Posterior vena cava (tissue), 2 donors: ENCODE data around the gene STPG4. TPM values are rescaled to one million over a fixed set of nuclear protein-coding genes. Genes with fewer than 3 reads are reported as not detected.

Experiments used
- DNase-seq: peaks from one replicate; pipeline ENCODE4 v3.0.0-alpha.2; 2020; ENCODE audit warnings: low spot score
- intact Hi-C, 2 donors: fragments of 100-400 bp; cut with DNase I; formaldehyde crosslinking; loops; one replicate each; pipeline versions ENCODE4 v1.14.1 to v1.14.2; 2022 to 2023
- total RNA-seq, 2 donors: library from RNA; stranded (reverse); fragmentation: NEBNext Ultra II Directional; extraction: Animal tissue kit (Norgen Biotek cat#: 25700); gene quantifications; one replicate each; pipeline ENCODE4 v1.2.1, GENCODE V29; 2021
- donor health status: DM: yes; HTN: yes; CAD: no.
- donor health status: DM: yes; HTN: yes; CAD: no.

STPG4 gene
- total RNA-seq, 2 donors from 2014 or later = 0.52 TPM; not detected in 1

DNA sequence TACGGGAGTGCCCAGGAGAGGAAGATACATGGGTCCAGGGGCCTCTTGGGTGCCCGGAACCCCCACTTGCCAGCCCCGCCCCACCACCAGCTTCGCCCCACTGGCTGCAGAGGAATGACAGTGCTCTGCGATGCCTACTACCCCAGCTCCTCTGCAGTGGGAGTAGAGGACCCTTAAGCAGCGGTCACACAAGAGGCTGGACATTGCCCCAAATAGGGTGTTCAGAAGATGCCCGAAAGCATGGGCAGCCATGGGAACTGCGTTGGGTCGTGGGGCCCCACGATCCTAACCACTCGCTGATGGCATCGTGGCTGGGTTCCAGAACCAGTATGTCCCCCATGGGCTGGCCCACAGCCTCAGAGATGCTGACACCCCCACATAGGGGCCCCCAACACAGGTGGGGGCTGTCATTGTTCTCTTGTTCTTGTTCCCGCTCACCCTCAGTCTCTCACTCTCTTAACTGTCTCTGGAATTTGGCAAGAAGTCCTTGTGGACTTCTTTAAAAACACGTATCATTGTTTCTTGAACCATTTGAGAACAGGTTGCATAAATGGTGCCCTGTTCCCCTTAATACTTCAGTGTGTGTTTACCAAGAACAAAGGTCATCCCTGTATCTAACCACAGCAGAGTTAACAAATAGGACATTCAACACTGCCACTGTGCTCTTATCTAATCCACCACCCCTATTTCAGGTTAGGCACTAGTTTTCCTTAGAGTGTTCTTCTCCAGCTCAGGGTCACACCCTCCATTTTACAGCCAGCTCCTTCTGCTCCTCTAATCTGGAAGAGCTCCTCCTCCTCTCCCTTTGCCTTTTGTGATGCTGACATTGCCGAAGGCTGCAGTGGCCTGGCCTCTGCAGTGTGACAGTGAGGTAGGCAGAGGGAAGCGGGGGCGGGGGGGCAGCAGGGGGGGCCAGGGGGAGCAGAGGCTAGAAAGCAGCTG, 76.3 kb downstream of the STPG4 start:
- intact Hi-C loops = loop anchor here in 1 of 2 donors (10.0 kb wide), 1 partner anchor 86 kb away; no protein-coding TSS in a partner anchor
- no peak for DNase-seq

DNA sequence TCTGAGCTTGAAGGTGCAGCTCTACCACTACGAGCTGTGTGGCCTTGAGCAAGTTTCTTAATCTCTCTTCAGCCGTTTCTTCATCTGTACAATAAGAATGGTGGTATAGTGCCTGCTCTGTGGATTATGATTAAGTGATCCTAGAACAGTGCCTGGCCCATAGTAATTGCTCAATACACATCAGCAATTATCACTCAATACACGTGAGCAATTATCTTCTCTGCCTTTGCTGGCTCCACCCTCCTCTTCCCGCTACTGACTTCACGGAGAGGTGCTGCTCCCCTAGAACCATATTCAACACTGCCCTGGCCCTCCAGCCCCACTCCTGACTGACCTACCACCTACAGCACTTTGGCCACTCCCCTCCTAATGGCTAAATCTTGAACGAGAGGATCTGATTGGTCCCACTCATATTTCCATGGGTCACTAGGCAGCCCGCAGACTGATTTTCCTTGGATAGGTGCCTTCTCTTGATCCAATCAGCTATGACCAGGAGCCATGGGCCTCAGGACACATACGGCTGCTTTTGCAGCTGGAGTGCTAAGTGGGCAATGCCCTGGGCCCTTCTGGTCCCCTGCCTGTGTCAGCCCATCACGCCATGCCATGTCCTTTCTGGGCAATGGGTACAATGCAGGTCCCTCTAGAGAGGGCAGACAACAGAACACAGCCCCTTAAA, 77.5 kb downstream of the STPG4 start:
- DNase-seq = no peak
- intact Hi-C loops = loop anchor here in 1 of 2 donors (10.0 kb wide), 1 partner anchor 87 kb away; no protein-coding TSS in a partner anchor

DNA sequence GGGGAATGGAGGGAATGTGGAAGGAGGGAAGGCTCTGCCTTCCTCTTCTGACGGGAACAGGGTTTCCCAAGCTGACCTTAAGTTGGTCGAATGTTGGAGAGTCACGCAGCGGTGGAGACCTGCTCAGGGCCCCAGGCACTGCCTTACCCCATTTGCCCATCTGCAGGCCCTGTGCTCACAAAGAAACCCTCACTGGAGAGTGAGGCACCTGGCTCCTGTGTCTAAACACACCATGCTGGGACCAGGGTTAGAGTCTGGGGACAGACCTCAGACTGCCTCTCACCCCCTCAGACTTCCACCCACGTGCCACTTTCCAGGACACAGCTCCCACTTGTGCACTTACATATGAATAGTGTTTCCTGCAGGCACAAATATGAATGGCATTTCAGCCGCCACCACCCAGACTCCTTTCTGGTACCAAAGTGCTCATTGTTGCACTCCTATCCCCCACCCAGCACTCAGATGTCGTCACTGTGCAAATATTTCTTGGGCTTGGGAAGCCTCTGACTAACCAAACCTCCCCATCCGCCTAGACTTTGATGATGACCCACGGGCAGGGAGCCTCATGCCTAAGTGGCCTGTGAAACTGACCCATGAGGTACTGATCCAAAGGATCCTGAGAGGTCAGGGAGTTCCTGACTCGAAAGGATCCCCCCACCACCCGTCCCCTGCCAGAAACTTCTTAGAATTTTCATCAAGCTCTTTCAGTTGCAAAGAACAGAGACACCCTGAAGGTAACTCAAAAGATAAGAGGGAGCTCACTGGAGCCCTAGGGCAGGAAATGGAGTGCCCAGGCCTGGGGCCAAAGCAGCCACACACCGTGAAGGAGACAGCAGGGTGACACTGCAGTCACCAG, 78.3 kb downstream of the STPG4 start:
- intact Hi-C loops = loop anchor here in 1 of 2 donors (10.0 kb wide), 1 partner anchor 88 kb away; no protein-coding TSS in a partner anchor
- DNase-seq = no peak

DNA sequence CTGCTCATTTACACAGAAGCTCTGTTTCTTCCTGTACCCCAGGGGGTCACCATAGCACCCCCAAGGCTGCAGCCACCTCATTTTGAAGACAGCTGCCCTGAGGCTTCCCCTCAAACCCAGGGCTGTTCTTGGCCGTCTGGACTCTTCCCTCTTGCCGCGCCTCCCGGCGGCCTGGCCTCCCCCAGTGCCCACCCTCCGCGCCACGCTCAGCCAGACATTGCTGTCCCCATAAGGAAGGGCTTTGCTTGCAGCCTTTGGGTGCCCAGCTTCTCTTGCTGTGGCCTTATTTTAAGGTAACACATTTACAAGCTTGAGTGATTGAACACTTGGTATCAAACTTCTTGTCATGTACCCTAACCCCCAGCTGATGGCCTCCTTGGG, 79.0 kb downstream of the STPG4 start:
- intact Hi-C loops = loop anchor here in 1 of 2 donors (10.0 kb wide), 1 partner anchor 89 kb away; no protein-coding TSS in a partner anchor
- DNase-seq = no peak

DNA sequence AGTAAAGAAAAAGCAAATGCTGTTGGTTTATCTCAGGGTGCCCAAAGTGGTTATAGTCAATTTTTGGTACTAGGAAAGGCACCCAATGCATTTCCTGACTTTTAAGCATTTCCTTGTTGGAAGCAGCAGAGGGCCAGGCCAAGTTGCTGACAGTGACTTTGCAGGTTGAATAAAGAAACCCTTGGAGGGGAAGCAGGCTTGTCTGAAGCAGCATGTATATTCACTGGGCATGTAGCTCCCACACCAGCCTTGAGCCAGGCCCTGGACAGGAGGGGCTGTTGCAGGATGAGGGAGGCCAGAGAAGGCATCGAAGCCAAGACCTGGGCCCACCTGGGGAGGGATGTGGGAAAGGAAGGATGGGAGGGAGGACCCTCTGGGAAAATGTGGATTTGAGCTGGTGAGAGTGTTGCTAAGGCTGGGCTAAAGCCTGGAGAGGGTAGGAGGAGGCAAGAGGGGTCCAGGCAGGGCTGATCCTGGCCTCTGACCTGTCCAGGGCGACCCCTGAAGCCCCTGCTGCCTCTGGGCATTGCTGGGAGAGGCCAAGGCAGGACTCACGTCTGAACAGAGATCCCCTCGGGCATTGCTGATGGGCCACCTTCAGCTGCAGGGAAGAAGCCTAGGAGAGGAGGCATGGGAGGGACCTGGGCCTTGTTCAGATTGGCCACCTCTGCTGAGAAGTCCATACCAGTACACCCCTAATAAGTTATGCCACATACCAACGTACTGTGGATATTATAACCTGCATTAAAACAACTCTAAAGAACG, 79.6 kb downstream of the STPG4 start:
- intact Hi-C loops = loop anchor here in 1 of 2 donors (10.0 kb wide), 1 partner anchor 89 kb away; no protein-coding TSS in a partner anchor
- no peak for DNase-seq

DNA sequence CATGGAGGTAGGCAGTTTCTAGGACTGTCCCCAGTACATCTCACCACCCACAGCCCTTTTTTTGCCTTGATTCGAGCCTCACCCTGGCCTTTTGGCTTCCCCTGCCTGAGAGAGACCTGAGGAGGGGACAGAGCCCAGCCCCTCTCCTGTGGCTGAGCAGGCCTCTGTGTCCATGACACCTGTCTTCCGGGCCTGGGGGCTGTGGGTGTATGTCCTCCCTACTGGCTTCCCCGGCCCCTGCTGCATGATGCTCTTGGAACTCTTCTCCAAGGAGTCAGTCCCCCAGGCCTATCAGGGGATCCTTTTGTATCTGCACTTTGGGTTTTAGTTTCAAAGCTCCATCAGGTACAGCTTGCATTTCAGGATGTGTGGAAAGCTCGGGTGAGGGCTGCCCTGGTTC, 80.4 kb downstream of the STPG4 start:
- intact Hi-C loops = loop anchor here in 1 of 2 donors (10.0 kb wide), 1 partner anchor 90 kb away; no protein-coding TSS in a partner anchor
- no peak for DNase-seq

DNA sequence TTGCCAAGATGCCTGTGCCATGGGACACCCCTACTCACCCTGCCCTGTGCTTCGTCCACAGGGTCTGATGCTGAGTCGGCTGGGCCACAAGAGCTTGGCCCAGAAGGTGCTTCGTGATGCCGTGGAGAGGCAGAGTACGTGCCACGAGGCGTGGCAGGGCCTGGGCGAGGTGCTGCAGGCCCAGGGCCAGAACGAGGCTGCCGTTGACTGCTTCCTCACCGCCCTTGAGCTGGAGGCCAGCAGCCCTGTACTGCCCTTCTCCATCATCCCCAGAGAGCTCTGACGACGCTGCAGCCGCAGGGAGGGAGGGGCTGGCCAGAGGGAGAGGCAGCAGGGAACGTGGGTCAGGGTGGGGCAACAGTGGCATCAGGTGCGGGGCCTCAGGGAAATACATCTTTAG, 81.5 kb downstream of the STPG4 start:
- intact Hi-C loops = loop anchor here in 1 of 2 donors (10.0 kb wide), 1 partner anchor 91 kb away; no protein-coding TSS in a partner anchor
- DNase-seq = no peak

DNA sequence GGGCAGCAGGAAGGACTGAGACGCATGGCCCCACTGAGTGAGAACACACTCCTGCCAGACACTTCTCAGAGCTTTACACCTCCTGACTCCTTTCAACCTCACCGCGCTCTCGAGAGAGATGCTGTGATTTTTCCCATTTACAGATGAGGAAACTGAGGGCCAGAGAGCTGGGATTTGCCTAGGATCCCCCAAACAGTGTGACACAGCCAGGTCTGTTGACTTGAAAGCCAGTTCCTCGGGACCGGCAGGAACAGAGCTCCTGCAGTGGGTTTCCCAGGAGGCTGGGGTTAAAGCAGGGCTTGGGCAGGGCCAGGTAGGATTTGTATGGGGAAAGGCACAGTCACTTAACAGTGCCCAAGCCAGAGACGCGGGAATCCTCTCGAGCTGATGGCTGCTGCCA, 81.9 kb downstream of the STPG4 start:
- no peak for DNase-seq
- intact Hi-C loops = loop anchor here in 1 of 2 donors (10.0 kb wide), 1 partner anchor 92 kb away; no protein-coding TSS in a partner anchor

DNA sequence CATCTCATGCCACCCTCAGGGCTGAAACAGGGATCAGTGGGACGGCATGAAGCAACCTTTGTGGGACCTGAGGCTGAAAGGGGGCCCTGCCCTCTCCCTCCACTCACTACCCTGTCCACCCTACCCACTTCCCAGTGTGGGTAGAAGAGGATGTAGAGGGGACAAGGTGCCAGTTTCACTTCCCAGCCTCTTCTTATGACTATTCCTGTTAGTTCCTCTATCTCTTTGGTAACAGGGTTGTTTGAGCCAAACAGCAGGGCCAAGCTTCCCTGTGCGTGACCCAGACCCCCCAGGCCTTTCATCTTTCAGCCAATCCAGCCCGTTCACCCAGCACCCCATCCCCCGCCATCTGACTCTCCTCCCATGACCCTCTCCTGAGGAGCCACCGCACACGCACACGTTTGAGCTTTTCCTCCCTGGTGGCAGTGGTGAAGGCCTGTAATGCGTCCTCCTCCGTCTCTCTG, 82.3 kb downstream of the STPG4 start:
- DNase-seq = peak; percentile 90
- intact Hi-C loops = loop anchor here in 1 of 2 donors (10.0 kb wide), 1 partner anchor 92 kb away; no protein-coding TSS in a partner anchor

DNA sequence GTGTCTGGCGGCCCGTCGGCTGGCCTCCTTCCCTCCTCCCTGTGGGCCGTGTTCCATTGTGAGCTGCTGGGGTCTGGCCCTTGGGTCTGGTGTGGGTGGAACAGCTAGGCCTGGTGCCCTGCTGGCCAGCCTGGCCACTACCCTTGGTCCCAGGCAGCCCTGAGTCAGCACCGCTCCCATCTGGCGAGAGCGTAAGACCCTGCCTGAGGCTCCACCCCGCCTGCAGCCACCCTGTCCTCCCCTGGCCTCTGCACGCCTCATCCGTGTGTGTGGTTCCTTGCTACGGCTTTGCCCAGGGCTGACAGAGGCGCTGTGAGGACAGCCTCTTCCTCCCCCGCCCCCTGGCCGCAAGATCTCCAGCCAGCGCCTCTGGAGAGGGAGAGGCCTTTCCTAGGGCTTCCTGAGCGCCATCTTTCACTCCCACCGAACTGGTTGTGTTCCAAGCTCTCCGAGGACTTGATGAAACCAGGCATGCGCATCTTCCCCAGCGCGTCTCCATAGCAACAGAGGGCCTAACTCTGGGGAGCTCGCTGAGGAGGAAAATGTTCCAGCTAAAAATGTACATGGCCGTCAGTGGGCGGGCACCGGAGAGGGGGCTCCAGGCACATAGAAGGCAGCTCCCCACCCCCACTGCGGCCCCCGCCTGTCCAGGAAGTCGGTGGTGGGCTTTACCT, 83.0 kb downstream of the STPG4 start:
- peak; percentile 97 for DNase-seq

DNA sequence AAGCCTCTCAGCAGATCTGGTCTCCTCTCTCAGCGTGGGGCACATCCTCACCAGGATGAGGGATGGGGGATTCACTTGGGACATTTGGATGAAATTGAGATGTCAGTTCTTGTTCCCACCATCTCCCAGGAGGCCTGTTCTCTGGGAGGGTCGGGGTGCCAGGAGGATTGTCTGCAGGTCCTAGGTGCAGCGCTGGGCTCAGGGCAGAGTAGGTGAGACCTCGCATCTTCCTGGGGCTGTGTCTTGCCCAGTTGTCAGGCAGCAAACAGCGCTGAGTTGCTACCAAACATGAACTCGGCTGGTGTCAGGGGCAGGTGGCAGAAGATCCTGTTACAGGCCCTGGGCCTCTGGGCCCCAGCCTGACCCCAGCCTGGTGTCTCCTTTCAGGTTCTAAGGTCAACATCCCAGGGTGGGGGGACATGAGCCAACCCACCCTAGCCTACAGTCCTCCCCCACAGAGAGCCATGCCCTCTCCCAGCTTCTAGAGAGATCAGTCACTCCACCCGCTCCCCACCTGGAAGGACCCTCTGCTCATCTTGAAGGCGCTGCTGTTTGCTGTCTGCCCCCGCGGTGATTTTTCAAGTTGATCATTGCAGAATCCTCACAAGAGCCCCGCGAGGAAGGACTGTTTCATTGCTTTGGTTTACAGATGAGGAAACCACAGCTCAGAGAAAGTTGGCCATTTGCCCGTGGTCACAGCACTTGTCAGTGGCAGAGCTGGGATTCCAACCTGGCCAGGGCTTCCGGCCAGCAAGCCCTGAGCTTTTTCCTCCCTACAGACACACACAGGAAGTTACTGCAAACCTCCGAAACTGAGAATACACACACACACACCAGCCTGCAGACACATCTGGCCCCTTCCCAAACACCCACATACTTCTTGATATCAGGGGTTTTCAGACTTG, 83.9 kb downstream of the STPG4 start:
- peak; percentile 93 for DNase-seq
- intact Hi-C loops = loop anchor here in 1 of 2 donors (10.0 kb wide), 1 partner anchor 94 kb away; no protein-coding TSS in a partner anchor

More for the DNA sequence above, 83.0 kb downstream of the STPG4 start:
- intact Hi-C loops = loop anchor here in 1 of 2 donors (10.0 kb wide), 1 partner anchor 93 kb away; no protein-coding TSS in a partner anchor

DNA sequence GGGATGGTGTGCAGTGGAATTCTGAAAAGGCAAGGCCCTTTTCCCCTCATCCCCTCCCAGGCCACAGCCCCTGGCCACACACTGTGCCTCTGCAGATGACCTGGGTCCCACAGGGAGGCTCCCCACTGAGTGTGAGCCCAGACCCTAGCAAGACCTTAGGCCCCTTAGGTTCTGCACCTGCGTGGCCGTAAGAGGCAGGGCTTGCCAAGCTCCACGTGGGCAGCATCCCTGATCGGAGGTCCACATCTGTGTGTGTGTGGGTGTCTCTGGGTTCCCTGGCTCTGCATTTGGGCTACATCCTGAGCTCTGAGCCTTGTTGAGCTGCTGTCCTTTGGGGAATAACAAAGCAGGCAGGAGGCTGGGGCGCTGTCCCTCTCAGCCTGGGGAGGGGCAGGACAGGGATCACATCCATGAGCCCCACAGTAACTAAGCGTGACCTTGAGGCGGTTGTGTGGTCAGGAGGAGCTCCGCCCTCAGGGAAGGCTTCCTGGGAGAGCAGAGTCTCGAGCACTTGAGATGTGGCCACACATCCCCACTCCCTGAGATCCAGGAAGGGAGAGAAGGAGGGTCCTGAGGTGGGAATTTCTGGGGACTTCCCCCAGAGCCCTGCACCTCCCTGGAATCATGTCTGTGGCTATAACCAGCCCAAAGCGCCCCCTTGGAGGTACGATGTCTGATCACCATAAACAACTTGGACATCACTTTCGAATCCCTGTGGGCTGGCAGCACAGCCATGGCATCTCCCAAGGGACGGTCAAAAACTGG, 84.8 kb downstream of the STPG4 start:
- intact Hi-C loops = loop anchor here in 1 of 2 donors (10.0 kb wide), 1 partner anchor 94 kb away; no protein-coding TSS in a partner anchor
- DNase-seq = no peak

DNA sequence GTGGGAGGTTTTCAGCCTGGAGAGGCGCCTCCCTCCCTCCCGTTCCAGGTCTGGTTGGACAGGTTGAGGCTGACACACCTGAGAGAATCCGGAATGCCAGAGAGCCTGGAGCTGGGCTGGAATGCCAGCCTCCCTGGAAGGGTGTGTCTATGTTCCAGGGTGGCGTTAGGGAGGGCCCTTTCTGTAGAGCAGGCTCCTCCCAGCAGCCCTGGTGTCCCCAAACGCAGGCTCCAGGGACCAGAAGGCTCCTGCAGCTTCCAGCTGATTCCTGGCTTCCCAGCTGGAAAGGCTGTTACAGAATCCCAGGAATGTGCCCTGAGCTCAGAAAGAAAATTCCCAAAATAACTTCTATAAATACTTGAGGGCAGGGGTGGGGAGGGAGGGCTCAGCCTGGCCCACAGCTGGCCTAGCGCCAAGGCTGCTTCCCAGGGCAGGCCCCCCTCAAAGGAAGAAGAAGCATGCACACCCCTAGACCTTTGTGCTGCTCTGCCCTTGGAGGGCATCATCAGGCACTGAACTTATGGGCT, 85.4 kb downstream of the STPG4 start:
- intact Hi-C loops = loop anchor here (10.0 kb wide), 2 partner anchors 95 to 435 kb away; no protein-coding TSS in a partner anchor
- no peak for DNase-seq

DNA sequence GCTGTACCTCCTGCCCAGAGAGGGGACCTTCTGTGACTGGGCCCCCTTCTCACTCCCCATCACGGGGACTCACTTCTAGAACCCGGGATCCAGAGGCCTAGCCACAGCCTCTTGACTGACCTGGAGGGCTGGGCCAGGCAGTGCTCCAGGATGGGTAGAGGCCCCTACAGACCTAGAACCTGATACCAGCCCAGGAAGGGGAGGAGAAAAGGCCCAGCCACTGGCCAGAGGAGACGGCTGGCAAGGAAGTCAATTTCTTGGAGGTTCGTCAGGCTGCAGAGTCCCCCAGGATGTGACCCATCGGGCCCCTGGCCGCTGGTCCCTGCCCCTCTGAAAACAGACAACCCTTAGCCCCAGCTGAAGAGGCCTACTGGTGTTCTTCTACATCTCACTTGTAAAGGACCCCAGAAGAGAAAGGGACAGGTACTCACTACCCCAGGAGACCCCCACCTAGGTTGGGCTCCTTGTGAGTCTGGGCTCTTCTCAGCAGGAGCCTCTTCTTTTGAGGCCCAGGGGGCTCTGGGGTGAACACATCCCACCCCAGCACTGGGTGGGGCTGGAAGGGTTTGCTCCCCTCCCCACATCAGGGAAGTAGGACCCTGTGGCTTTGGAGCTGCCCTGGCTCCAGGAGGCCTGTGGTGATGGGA, 86.0 kb downstream of the STPG4 start:
- no peak for DNase-seq
- intact Hi-C loops = loop anchor here in 1 of 2 donors (10.0 kb wide), 1 partner anchor 434 kb away; no protein-coding TSS in a partner anchor
